Measurements from ENCODE around the gene PTK6.

DNA sequence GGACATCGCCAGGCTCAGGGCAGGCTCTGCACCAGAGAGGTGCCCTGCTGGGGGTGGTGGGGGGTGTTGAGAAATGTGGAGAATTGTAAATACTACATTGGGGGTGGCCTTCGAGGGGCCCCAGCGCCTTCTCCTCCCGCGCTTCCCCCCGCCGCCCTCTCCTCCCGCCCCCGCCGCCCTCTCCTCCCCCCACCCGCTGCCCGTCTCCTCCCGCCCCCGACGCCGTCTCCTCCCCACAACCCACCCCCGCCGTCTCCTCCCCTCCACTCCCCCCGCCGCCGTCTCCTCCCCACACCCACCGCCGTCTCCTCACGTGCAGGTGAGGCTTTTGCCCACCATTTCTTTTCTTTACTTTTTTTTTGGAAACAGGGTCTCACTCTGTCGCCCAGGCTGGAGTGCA, 11.8 kb upstream of the PTK6 start:
- TF ChIP-seq, protein P1, sequence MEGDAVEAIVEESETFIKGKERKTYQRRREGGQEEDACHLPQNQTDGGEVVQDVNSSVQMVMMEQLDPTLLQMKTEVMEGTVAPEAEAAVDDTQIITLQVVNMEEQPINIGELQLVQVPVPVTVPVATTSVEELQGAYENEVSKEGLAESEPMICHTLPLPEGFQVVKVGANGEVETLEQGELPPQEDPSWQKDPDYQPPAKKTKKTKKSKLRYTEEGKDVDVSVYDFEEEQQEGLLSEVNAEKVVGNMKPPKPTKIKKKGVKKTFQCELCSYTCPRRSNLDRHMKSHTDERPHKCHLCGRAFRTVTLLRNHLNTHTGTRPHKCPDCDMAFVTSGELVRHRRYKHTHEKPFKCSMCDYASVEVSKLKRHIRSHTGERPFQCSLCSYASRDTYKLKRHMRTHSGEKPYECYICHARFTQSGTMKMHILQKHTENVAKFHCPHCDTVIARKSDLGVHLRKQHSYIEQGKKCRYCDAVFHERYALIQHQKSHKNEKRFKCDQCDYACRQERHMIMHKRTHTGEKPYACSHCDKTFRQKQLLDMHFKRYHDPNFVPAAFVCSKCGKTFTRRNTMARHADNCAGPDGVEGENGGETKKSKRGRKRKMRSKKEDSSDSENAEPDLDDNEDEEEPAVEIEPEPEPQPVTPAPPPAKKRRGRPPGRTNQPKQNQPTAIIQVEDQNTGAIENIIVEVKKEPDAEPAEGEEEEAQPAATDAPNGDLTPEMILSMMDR (IDR thresholded peaks at IDR 0.05; ENCODE audit: insufficient read depth, low read length) = no peak
- TF ChIP-seq, protein P2, sequence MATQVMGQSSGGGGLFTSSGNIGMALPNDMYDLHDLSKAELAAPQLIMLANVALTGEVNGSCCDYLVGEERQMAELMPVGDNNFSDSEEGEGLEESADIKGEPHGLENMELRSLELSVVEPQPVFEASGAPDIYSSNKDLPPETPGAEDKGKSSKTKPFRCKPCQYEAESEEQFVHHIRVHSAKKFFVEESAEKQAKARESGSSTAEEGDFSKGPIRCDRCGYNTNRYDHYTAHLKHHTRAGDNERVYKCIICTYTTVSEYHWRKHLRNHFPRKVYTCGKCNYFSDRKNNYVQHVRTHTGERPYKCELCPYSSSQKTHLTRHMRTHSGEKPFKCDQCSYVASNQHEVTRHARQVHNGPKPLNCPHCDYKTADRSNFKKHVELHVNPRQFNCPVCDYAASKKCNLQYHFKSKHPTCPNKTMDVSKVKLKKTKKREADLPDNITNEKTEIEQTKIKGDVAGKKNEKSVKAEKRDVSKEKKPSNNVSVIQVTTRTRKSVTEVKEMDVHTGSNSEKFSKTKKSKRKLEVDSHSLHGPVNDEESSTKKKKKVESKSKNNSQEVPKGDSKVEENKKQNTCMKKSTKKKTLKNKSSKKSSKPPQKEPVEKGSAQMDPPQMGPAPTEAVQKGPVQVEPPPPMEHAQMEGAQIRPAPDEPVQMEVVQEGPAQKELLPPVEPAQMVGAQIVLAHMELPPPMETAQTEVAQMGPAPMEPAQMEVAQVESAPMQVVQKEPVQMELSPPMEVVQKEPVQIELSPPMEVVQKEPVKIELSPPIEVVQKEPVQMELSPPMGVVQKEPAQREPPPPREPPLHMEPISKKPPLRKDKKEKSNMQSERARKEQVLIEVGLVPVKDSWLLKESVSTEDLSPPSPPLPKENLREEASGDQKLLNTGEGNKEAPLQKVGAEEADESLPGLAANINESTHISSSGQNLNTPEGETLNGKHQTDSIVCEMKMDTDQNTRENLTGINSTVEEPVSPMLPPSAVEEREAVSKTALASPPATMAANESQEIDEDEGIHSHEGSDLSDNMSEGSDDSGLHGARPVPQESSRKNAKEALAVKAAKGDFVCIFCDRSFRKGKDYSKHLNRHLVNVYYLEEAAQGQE (IDR thresholded peaks at IDR 0.05; ENCODE audit: insufficient replicate concordance, low read depth) = no peak
- no peak for TF ChIP-seq GABPA (IDR thresholded peaks at IDR 0.05; ENCODE audit: low read depth)
- TF ChIP-seq SPI1 (IDR thresholded peaks at IDR 0.05; ENCODE audit: borderline replicate concordance, low read depth) = no peak
